Small intestine (tissue), 7 donors: ENCODE measurements around the gene HEXIM1. TPM values are rescaled to one million over a fixed set of nuclear protein-coding genes. Genes with fewer than 3 reads are reported as not detected.
A peak's percentile ranks its signal among the peaks of the same experiment; 100 is the strongest.

Experiments
- DNase-seq, 2 donors: peaks; one replicate each; pipeline versions ENCODE4 v3.0.0 to v3.0.0-alpha.2; 2013
- FAIRE-seq: peaks from 2 replicates; lab custom pipeline; 2012; peaks lifted over from hg19 to GRCh38; lab: Jason Lieb, UNC
- H3K27ac ChIP-seq, 3 donors: one replicate each; pipeline ENCODE4 v1.5.1; 2013; ENCODE audit warnings: low read length in 2 of 3, mild to moderate bottlenecking in 2 of 3, control low read depth in 1 of 3, inconsistent platforms in 1 of 3, low read depth in 1 of 3, moderate library complexity in 1 of 3
- H3K27me3 ChIP-seq, 3 donors: one replicate each; pipeline ENCODE4 v1.6.1; 2013; ENCODE audit warnings: low read length in 3 of 3, inconsistent platforms in 1 of 3; ENCODE audit not compliant: control insufficient read depth in 3 of 3, insufficient read depth in 3 of 3
- H3K36me3 ChIP-seq, 3 donors: one replicate each; pipeline ENCODE4 v1.6.1; 2013; ENCODE audit warnings: low read length in 3 of 3, inconsistent platforms in 1 of 3, low read depth in 1 of 3, mild to moderate bottlenecking in 1 of 3, moderate library complexity in 1 of 3; ENCODE audit not compliant: control insufficient read depth in 3 of 3, insufficient read depth in 2 of 3
- H3K4me1 ChIP-seq, 3 donors: one replicate each; pipeline ENCODE4 v1.6.1; 2013; ENCODE audit warnings: low read length in 2 of 3, inconsistent platforms in 1 of 3, low read depth in 1 of 3, mild to moderate bottlenecking in 1 of 3, moderate library complexity in 1 of 3; ENCODE audit not compliant: control insufficient read depth in 3 of 3, insufficient read depth in 2 of 3
- H3K4me3 ChIP-seq, 3 donors: one replicate each; pipeline ENCODE4 v1.5.1; 2013; ENCODE audit warnings: low read length in 3 of 3, control low read depth in 1 of 3, inconsistent platforms in 1 of 3, low read depth in 1 of 3, mild to moderate bottlenecking in 1 of 3, moderate library complexity in 1 of 3
- H3K9me3 ChIP-seq, 2 donors: one replicate each; pipeline ENCODE4 v1.6.1; 2013; ENCODE audit warnings: low read depth in 1 of 2, low read length in 1 of 2; ENCODE audit not compliant: control insufficient read depth in 2 of 2, insufficient read depth in 1 of 2
- WGBS, 3 donors: extraction: QIAGEN DNeasy Blood & Tissue Kit; methylation state at CpG; one replicate each; pipeline ENCODE4 v1.1.7; 2013; 5-methylcytosine and 5-hydroxymethylcytosine counted together
- polyA plus RNA-seq, 4 donors: library from polyadenylated mRNA; stranded (reverse) in 3 of 4; unstranded in 1 of 4; fragments of 200-250 nt in 3 of 4; fragments of 120-200 nt in 1 of 4; gene quantifications; one replicate each; pipeline versions ENCODE4 v1.2.1 to v1.2.3, GENCODE V29; 2013
- donor health status: healthy with polysubstance abuse.
- donor health status: control.
- donor health status: control.
- donor health status: Bipolar disorder and iron deficiency.
- donor health status: healthy.

HEXIM1 gene
- polyA plus RNA-seq, 4 donors: 17.5 to 51.7 (median 42.4) TPM

DNA sequence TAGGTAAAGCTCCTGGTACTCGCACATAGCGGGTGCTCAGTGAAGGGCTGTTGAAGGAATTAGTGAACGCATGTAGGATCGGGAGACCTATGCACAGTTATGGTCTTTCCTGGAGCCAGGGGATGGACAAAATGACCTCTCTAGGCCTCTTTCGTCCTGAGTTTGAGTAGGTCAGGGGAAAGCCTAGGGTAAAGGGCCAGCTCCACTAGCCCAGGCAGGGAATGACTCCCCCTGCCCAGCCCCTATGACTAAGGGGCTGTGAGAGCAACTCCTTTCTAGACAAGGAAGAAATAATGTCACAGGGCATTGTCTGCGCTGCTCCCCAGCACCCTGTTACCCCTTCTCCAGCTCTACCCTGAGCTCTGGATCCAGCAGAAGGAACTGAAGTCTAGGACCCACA lies 48.8 kb downstream of the HEXIM1 start:
- DNase-seq (no peak), FAIRE-seq (no peak)
- WGBS, 3 donors: 79 to 88% (median 82%) methylated on average over 6 of the region's 6 CpGs
- Histone ChIP-seq H3K27me3 (no peaks in the 10 kb centered on the region), H3K36me3 (no peaks in the 10 kb centered on the region), H3K9me3 (no peaks in the 10 kb centered on the region), H3K27ac (no peak overlapping the region), H3K4me3 (no peak overlapping the region), H3K4me1 (peaks cover 0 to 13% (median 2%) of the 10 kb centered on the region in 3 donors)

GRCh38 chr17:45197555-45198334 lies 49.5 kb downstream of the HEXIM1 start:
- DNase-seq: peak; percentile 88 to 94
- no peaks in the 10 kb centered on the region for H3K9me3 ChIP-seq
- FAIRE-seq: no peak
- H3K27ac ChIP-seq: peak overlapping the region in 1 of 3 donors; percentile 42
- H3K4me1 ChIP-seq: peaks cover 0 to 13% (median 2%) of the 10 kb centered on the region in 3 donors
- H3K36me3 ChIP-seq: no peaks in the 10 kb centered on the region
- no peak overlapping the region for H3K4me3 ChIP-seq
- whole genome bisulfite sequencing, 3 donors: 2 to 4% (median 2%) methylated on average over 13 to 16 of the region's 16 CpGs
- H3K27me3 ChIP-seq: no peaks in the 10 kb centered on the region

- H3K4me3 ChIP-seq: no peak overlapping the region
- peaks cover 0 to 10% (median 2%) of the 10 kb centered on the region in 3 donors for H3K4me1 ChIP-seq
- no peak for FAIRE-seq
- no peaks in the 10 kb centered on the region for H3K9me3 ChIP-seq
- H3K27ac ChIP-seq: no peak overlapping the region
- 69 to 85% (median 85%) methylated on average over 9 of the region's 9 CpGs for WGBS, 3 donors
- H3K36me3 ChIP-seq: no peaks in the 10 kb centered on the region
- DNase-seq: no peak
- H3K27me3 ChIP-seq: no peaks in the 10 kb centered on the region
These were observed 52.4 kb downstream of the HEXIM1 start for GRCh38 chr17:45200701-45201100.

GRCh38 chr17:45201457-45201856 lies 53.2 kb downstream of the HEXIM1 start:
- 94 to 99% (median 95%) methylated on average over 4 of the region's 4 CpGs for WGBS, 3 donors
- FAIRE-seq (no peak), DNase-seq (no peak)
- H3K27me3 ChIP-seq: no peaks in the 10 kb centered on the region
- H3K27ac ChIP-seq: no peak overlapping the region
- peaks cover 0 to 10% (median 2%) of the 10 kb centered on the region in 3 donors for H3K4me1 ChIP-seq
- H3K4me3 ChIP-seq: no peak overlapping the region
- no peaks in the 10 kb centered on the region for H3K9me3 ChIP-seq
- no peaks in the 10 kb centered on the region for H3K36me3 ChIP-seq

Other genes starting within 250 kb of the HEXIM1 start
- gene EFTUD2, start 249.0 kb upstream of the HEXIM1 start, polyA plus RNA-seq: 10 to 100 TPM; 19.9 to 71.2 (median 33.8) TPM
- gene GFAP, start 233.0 kb upstream of the HEXIM1 start, polyA plus RNA-seq: 1 to 10 TPM in 1 of 4 donors, under 1 TPM in 2, not detected in 1; 0.32 to 1.3 (median 0.45) TPM
- gene KIF18B, start 200.7 kb upstream of the HEXIM1 start, polyA plus RNA-seq: 1 to 10 TPM in 2 of 4 donors, under 1 TPM in 2; 0.27 to 9.5 (median 3.8) TPM
- 1 to 10 TPM in 3 of 4 donors, not detected in 1; 1.3 to 5.4 (median 2.6) TPM for gene C1QL1, start 180.2 kb upstream of the HEXIM1 start, polyA plus RNA-seq
- gene DCAKD, start 96.8 kb upstream of the HEXIM1 start, polyA plus RNA-seq: 10 to 100 TPM in 2 of 4 donors, 1 to 10 TPM in 2; 4.2 to 22.5 (median 11.4) TPM
- 100 to 1,000 TPM in 1 of 4 donors, 10 to 100 TPM in 3; 38.9 to 131 (median 72.0) TPM for gene NMT1, start 87.2 kb upstream of the HEXIM1 start, polyA plus RNA-seq
- 10 to 100 TPM in 3 of 4 donors, 1 to 10 TPM in 1; 7.8 to 23.1 (median 11.2) TPM for gene PLCD3, start 16.0 kb upstream of the HEXIM1 start, polyA plus RNA-seq
- gene ACBD4, start 12.8 kb upstream of the HEXIM1 start, polyA plus RNA-seq: 100 to 1,000 TPM in 2 of 4 donors, 10 to 100 TPM in 2; 18.1 to 184 (median 93.2) TPM
- 10 to 100 TPM; 11.2 to 13.3 (median 12.1) TPM for gene HEXIM2, start 13.4 kb downstream of the HEXIM1 start, polyA plus RNA-seq
- 10 to 100 TPM in 1 of 4 donors, 1 to 10 TPM in 3; 3.1 to 15.4 (median 6.9) TPM for gene FMNL1, start 73.4 kb downstream of the HEXIM1 start, polyA plus RNA-seq
- gene SPATA32, start 113.6 kb downstream of the HEXIM1 start, polyA plus RNA-seq: under 1 TPM in 2 of 4 donors, not detected in 2; 0.04 to 0.32 TPM
- 10 to 100 TPM in 3 of 4 donors, 1 to 10 TPM in 1; 6.4 to 19.2 (median 11.1) TPM for gene MAP3K14, start 168.5 kb downstream of the HEXIM1 start, polyA plus RNA-seq